K562 (cell line): Measurements from ENCODE around the gene SLC22A23. TPM values are rescaled to one million over a fixed set of nuclear protein-coding genes. Genes with fewer than 3 reads are reported as not detected.

ENCODE experiments used
- BCLAF1 ChIP-seq, 2 experiments: fragments of 450-650 bp in 1 of 2; IDR thresholded peaks; 2 replicates each; pipeline ENCODE4 v1.6.1; 2011 to 2017; ENCODE audit warnings: low read depth in 2 of 2, antibody characterized with exemption in 1 of 2, borderline replicate concordance in 1 of 2, low read length in 1 of 2, mild to moderate bottlenecking in 1 of 2, mixed read lengths in 1 of 2; ENCODE audit not compliant: control insufficient read depth in 1 of 2
- CHD4 ChIP-seq: fragments of 200-600 bp; sonication (generic); IDR thresholded peaks from 3 replicates; pipeline ENCODE4 v1.6.1; 2012; ENCODE audit warnings: low read depth, mild to moderate bottlenecking, mixed read lengths, low read length, inconsistent platforms; ENCODE audit not compliant: insufficient read depth, insufficient replicate concordance, poor library complexity, severe bottlenecking
- CSDE1 ChIP-seq, 2 experiments: fragments of 450-650 bp; IDR thresholded peaks; 2 replicates each; pipeline ENCODE4 v1.6.1; 2016; ENCODE audit warnings: mild to moderate bottlenecking in 1 of 2
- HEY1 ChIP-seq: fragments of 250-450 bp; sonication (Bioruptor Pico); IDR thresholded peaks from 2 replicates; pipeline ENCODE4 v1.5.0; 2020; ENCODE audit warnings: mild to moderate bottlenecking, moderate library complexity, borderline replicate concordance
- HNRNPK ChIP-seq: fragments of 200-400 bp; formaldehyde crosslinking; IDR thresholded peaks from one replicate; pipeline ENCODE4 v1.6.1; 2018; ENCODE audit warnings: mild to moderate bottlenecking, low read depth, low read length; ENCODE audit not compliant: poor library complexity, severe bottlenecking
- NONO ChIP-seq, 2 experiments: fragments of 200-400 bp in 1 of 2; fragments of 450-650 bp in 1 of 2; formaldehyde crosslinking in 1 of 2; IDR thresholded peaks; 2 replicates each; pipeline ENCODE4 v1.6.1; 2017; ENCODE audit warnings: low read depth in 2 of 2, mild to moderate bottlenecking in 2 of 2, moderate library complexity in 2 of 2, low read length in 1 of 2
- SRF ChIP-seq, 2 experiments: fragments of 250-450, 450-650 bp in 1 of 2; sonication (Bioruptor Pico) in 1 of 2; sonication (generic) in 1 of 2; formaldehyde crosslinking; IDR thresholded peaks; 2 replicates each; pipeline versions ENCODE4 v1.5.0 to v1.5.1; 2020 to 2022; ENCODE audit warnings: mild to moderate bottlenecking in 1 of 2, missing genetic modification reagents in 1 of 2
- SRSF9 ChIP-seq: fragments of 200-400 bp; formaldehyde crosslinking; IDR thresholded peaks from 2 replicates; pipeline ENCODE4 v1.6.1; 2017; ENCODE audit warnings: low read depth, low read length, borderline replicate concordance
- STAT5A ChIP-seq: IDR thresholded peaks from 2 replicates; pipeline ENCODE4 v1.6.1; 2012; ENCODE audit warnings: low read length, inconsistent platforms, borderline replicate concordance
- TCF7L2 ChIP-seq: fragments of 150-350 bp; IDR thresholded peaks from 2 replicates; pipeline ENCODE4 v1.6.1; 2016; ENCODE audit warnings: low read depth, mild to moderate bottlenecking, low read length, moderate library complexity
- ZFP30 ChIP-seq: fragments of 250-450 bp; sonication (Bioruptor Pico); IDR thresholded peaks from 2 replicates; pipeline ENCODE4 v1.8.0; 2022; ENCODE audit warnings: moderate library complexity, mild to moderate bottlenecking, inconsistent platforms, borderline replicate concordance
- ZNF124 ChIP-seq: sonication (generic); formaldehyde crosslinking; IDR thresholded peaks from 2 replicates; pipeline ENCODE4 v1.8.1; 2022; ENCODE audit warnings: missing genetic modification reagents
- ZNF274 ChIP-seq: IDR thresholded peaks from 2 replicates; pipeline ENCODE4 v1.6.1; 2011; ENCODE audit warnings: low read depth, mild to moderate bottlenecking, low read length, moderate library complexity, borderline replicate concordance
- ZNF347 ChIP-seq: fragments of 450-650 bp; formaldehyde crosslinking; IDR thresholded peaks from 2 replicates; pipeline ENCODE4 v1.4.0; 2020; ENCODE audit warnings: low read depth, mild to moderate bottlenecking, moderate library complexity
- ZNF511 ChIP-seq: sonication (generic); formaldehyde crosslinking; IDR thresholded peaks from 2 replicates; pipeline ENCODE4 v1.8.0; 2022; ENCODE audit warnings: mild to moderate bottlenecking, missing genetic modification reagents
- ZNF589 ChIP-seq: fragments of 200-800 bp; sonication (Bioruptor generic); IDR thresholded peaks from 2 replicates; pipeline ENCODE4 v1.6.1; 2016; ENCODE audit warnings: low read depth, missing genetic modification characterization, missing compliant biosample characterization
- ZNF695 ChIP-seq: fragments of 450-650 bp; formaldehyde crosslinking; IDR thresholded peaks from 2 replicates; pipeline ENCODE4 v1.4.0; 2020; ENCODE audit warnings: mild to moderate bottlenecking, moderate library complexity
- polyA plus RNA-seq, 8 experiments: library from polyadenylated mRNA; depleted of rRNA in 4 of 8; stranded (reverse) in 5 of 8; unstranded in 3 of 8; fragments of >200 nt; fragmentation: Nextera tagmentation in 2 of 8; fragmentation: Illumina TruSeq in 1 of 8; extraction: Ambion mirVana in 2 of 8; extraction: Trizol in 1 of 8; gene quantifications; 2 replicates each; pipeline versions ENCODE4 v1.2.1 to v1.2.3, GENCODE V29; 2011 to 2014; ENCODE audit warnings: inconsistent platforms in 1 of 8, missing spikeins in 1 of 8
- total RNA-seq, 7 experiments: library from RNA; depleted of rRNA in 6 of 7; stranded (reverse); fragments of >200 nt in 6 of 7; fragmentation: Illumina TruSeq in 2 of 7; extraction: Trizol in 2 of 7; gene quantifications; 2 replicates each; pipeline versions ENCODE4 v1.2.1 to v1.2.3, GENCODE V29; 2011 to 2021; ENCODE audit warnings: low replicate concordance in 1 of 7
- TF ChIP-seq, protein P1 (sequence below): fragments of 250-450 bp; sonication (Bioruptor Pico); IDR thresholded peaks from 2 replicates; pipeline ENCODE4 v1.5.0; 2021
- TF ChIP-seq, protein P2 (sequence below): IDR thresholded peaks from 2 replicates; pipeline ENCODE4 v1.6.1; 2011; ENCODE audit warnings: borderline replicate concordance, low read depth, mild to moderate bottlenecking, moderate library complexity, low read length; ENCODE audit not compliant: insufficient read depth, poor library complexity, severe bottlenecking

Gene SLC22A23
- total and polyA plus RNA-seq, 9 of the 15 experiments (the other 6 are each of a cell fraction or from before 2014, with no cell fraction given), result 0.30 to 8.7 (median 2.5) TPM

GRCh38 chr6:3392930-3393835, 63.7 kb downstream of the SLC22A23 start (continued):
- 0 out of 2 replicates have a peak, but pooled peaks have one; percentile 52 for TF ChIP-seq ZNF511 (CRISPR knock-in tag)
- TF ChIP-seq ZNF589, result peak; percentile 93
- 0 out of 4 replicates have a peak, but pooled peaks of 1 of the 2 experiments have one; percentile 3 for TF ChIP-seq CSDE1 (IDR thresholded peaks at IDR 0.05)
- TF ChIP-seq ZNF124 (CRISPR knock-in tag), result no peak
- TF ChIP-seq SRF (CRISPR knock-in tag; IDR thresholded peaks at IDR 0.05), result no peak
- TF ChIP-seq HEY1 (CRISPR knock-in tag), result no peak
- no peak for TF ChIP-seq ZNF695
- peak; percentile 49; the same call in 1 of the 2 replicates for TF ChIP-seq ZNF274
- no peak for TF ChIP-seq SRSF9
- TF ChIP-seq, protein P1, sequence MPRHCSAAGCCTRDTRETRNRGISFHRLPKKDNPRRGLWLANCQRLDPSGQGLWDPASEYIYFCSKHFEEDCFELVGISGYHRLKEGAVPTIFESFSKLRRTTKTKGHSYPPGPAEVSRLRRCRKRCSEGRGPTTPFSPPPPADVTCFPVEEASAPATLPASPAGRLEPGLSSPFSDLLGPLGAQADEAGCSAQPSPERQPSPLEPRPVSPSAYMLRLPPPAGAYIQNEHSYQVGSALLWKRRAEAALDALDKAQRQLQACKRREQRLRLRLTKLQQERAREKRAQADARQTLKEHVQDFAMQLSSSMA (CRISPR knock-in tag), result no peak
- peak; percentile 97 for TF ChIP-seq STAT5A
- peak in 1 of 2 experiments; percentile 88; a peak in 2 of 4 replicates for TF ChIP-seq BCLAF1 (IDR thresholded peaks at IDR 0.05; ENCODE audit: borderline replicate concordance in 1 of 2, control insufficient read depth in 1 of 2, low read depth in 2 of 2, low read length in 1 of 2)
- TF ChIP-seq HNRNPK, result no peak
- peak in 1 of 2 experiments; percentile 63; a peak in 2 of 4 replicates for TF ChIP-seq NONO (IDR thresholded peaks at IDR 0.05; ENCODE audit: low read depth in 2 of 2, low read length in 1 of 2)
- TF ChIP-seq TCF7L2, result no peak
- no peak for TF ChIP-seq CHD4
- TF ChIP-seq ZFP30 (CRISPR knock-in tag), result no peak
- no peak for TF ChIP-seq ZNF347
- TF ChIP-seq, protein P2, sequence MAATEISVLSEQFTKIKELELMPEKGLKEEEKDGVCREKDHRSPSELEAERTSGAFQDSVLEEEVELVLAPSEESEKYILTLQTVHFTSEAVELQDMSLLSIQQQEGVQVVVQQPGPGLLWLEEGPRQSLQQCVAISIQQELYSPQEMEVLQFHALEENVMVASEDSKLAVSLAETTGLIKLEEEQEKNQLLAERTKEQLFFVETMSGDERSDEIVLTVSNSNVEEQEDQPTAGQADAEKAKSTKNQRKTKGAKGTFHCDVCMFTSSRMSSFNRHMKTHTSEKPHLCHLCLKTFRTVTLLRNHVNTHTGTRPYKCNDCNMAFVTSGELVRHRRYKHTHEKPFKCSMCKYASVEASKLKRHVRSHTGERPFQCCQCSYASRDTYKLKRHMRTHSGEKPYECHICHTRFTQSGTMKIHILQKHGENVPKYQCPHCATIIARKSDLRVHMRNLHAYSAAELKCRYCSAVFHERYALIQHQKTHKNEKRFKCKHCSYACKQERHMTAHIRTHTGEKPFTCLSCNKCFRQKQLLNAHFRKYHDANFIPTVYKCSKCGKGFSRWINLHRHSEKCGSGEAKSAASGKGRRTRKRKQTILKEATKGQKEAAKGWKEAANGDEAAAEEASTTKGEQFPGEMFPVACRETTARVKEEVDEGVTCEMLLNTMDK, result no peak
